Liver (tissue), 9 donors: ENCODE measurements around the gene ZNF485. TPM values are rescaled to one million over a fixed set of nuclear protein-coding genes. Genes with fewer than 3 reads are reported as not detected.

ENCODE experiments used
- DNase-seq: peaks from one replicate; pipeline ENCODE4 v3.0.0-alpha.2; 2017; ENCODE audit warnings: low spot score
- H3K27ac ChIP-seq, 2 donors: one replicate each; pipeline ENCODE4 v1.7.0; 2013; ENCODE audit warnings: inconsistent platforms in 2 of 2, low read length in 2 of 2, control low read depth in 1 of 2, low read depth in 1 of 2, mild to moderate bottlenecking in 1 of 2
- H3K27me3 ChIP-seq, 4 donors: one replicate each; pipeline versions ENCODE4 v1.6.1 to v1.7.0; 2013; ENCODE audit warnings: low read length in 3 of 4, inconsistent platforms in 1 of 4, mild to moderate bottlenecking in 1 of 4, moderate library complexity in 1 of 4; ENCODE audit not compliant: control insufficient read depth in 4 of 4, insufficient read depth in 4 of 4
- H3K36me3 ChIP-seq, 4 donors: one replicate each; pipeline versions ENCODE4 v1.6.1 to v1.7.0; 2013; ENCODE audit warnings: low read length in 3 of 4, mild to moderate bottlenecking in 3 of 4, low read depth in 1 of 4, moderate library complexity in 1 of 4; ENCODE audit not compliant: control insufficient read depth in 4 of 4, insufficient read depth in 3 of 4
- H3K4me1 ChIP-seq, 4 donors: one replicate each; pipeline versions ENCODE4 v1.6.1 to v1.7.0; 2013; ENCODE audit warnings: low read length in 3 of 4, mild to moderate bottlenecking in 3 of 4, moderate library complexity in 1 of 4; ENCODE audit not compliant: control insufficient read depth in 4 of 4, insufficient read depth in 4 of 4
- H3K4me3 ChIP-seq, 3 donors: one replicate each; pipeline versions ENCODE4 v1.6.1 to v1.7.0; 2013; ENCODE audit warnings: low read length in 3 of 3, control low read depth in 1 of 3, low read depth in 1 of 3, mild to moderate bottlenecking in 1 of 3
- H3K9ac ChIP-seq, 2 donors: one replicate each; pipeline ENCODE4 v1.7.0; 2013; ENCODE audit warnings: low read length in 2 of 2, mild to moderate bottlenecking in 2 of 2, moderate library complexity in 2 of 2, control low read depth in 1 of 2, low read depth in 1 of 2
- H3K9me3 ChIP-seq, 4 donors: one replicate each; pipeline versions ENCODE4 v1.6.1 to v1.7.0; 2013; ENCODE audit warnings: low read length in 3 of 4; ENCODE audit not compliant: control insufficient read depth in 4 of 4
- EGR1 ChIP-seq, 2 donors: IDR thresholded peaks; 2 replicates each; pipeline ENCODE4 v1.6.1; 2016 to 2018; ENCODE audit warnings: antibody characterized with exemption in 2 of 2, low read depth in 2 of 2
- FOXA1 ChIP-seq: IDR thresholded peaks from 2 replicates; pipeline ENCODE4 v1.6.1; 2016; ENCODE audit warnings: antibody characterized with exemption
- FOXA2 ChIP-seq: IDR thresholded peaks from 2 replicates; pipeline ENCODE4 v1.6.1; 2016; ENCODE audit warnings: antibody characterized with exemption
- GABPA ChIP-seq, 2 donors: IDR thresholded peaks in 1 of 2; conservative IDR thresholded peaks in 1 of 2; 2 replicates each; pipeline ENCODE4 v1.6.1; 2016; ENCODE audit warnings: antibody characterized with exemption in 2 of 2, mild to moderate bottlenecking in 1 of 2, moderate library complexity in 1 of 2
- HNF4A ChIP-seq, 2 donors: conservative IDR thresholded peaks; 2 replicates each; pipeline ENCODE4 v1.6.1; 2016; ENCODE audit warnings: antibody characterized with exemption in 2 of 2, mild to moderate bottlenecking in 2 of 2
- HNF4G ChIP-seq: IDR thresholded peaks from 2 replicates; pipeline ENCODE4 v1.6.1; 2016; ENCODE audit warnings: antibody characterized with exemption
- JUND ChIP-seq, 2 donors: IDR thresholded peaks; 2 replicates each; pipeline ENCODE4 v1.6.1; 2016; ENCODE audit warnings: antibody characterized with exemption in 2 of 2
- NR2F2 ChIP-seq: IDR thresholded peaks from 2 replicates; pipeline ENCODE4 v1.6.1; 2016; ENCODE audit warnings: antibody characterized with exemption
- RAD21 ChIP-seq, 2 donors: IDR thresholded peaks; 2 replicates each; pipeline ENCODE4 v1.6.1; 2016; ENCODE audit warnings: antibody characterized with exemption in 2 of 2, mild to moderate bottlenecking in 2 of 2
- RXRA ChIP-seq, 2 donors: IDR thresholded peaks; 2 replicates each; pipeline ENCODE4 v1.6.1; 2017 to 2018; ENCODE audit warnings: antibody characterized with exemption in 2 of 2, mild to moderate bottlenecking in 1 of 2
- SP1 ChIP-seq: IDR thresholded peaks from 2 replicates; pipeline ENCODE4 v1.6.1; 2018; ENCODE audit warnings: antibody characterized with exemption, mild to moderate bottlenecking
- TAF1 ChIP-seq: conservative IDR thresholded peaks from 2 replicates; pipeline ENCODE4 v1.6.1; 2016; ENCODE audit warnings: antibody characterized with exemption, mild to moderate bottlenecking
- YY1 ChIP-seq: IDR thresholded peaks from 2 replicates; pipeline ENCODE4 v1.6.1; 2016; ENCODE audit warnings: antibody characterized with exemption, mild to moderate bottlenecking
- WGBS: extraction: QIAGEN DNeasy Blood & Tissue Kit; methylation state at CpG from one replicate; pipeline ENCODE4 v1.1.7; 2013; 5-methylcytosine and 5-hydroxymethylcytosine counted together
- polyA plus RNA-seq, 2 donors: library from polyadenylated mRNA; stranded (reverse) in 1 of 2; unstranded in 1 of 2; fragments of 200-250 nt in 1 of 2; fragments of >200 nt in 1 of 2; fragmentation: Nextera tagmentation in 1 of 2; extraction: Ambion mirVana in 1 of 2; gene quantifications; one replicate each; pipeline versions ENCODE4 v1.2.1 to v1.2.3, GENCODE V29; 2013 to 2015
- total RNA-seq, 2 donors: library from RNA; depleted of rRNA; stranded (reverse); fragments of >200 nt; gene quantifications; one replicate each; pipeline ENCODE4 v1.2.3, GENCODE V29; 2014
- TF ChIP-seq, protein P1 (sequence below): IDR thresholded peaks from 2 replicates; pipeline ENCODE4 v1.6.1; 2016; ENCODE audit warnings: antibody characterized with exemption
- TF ChIP-seq, protein P2 (sequence below): IDR thresholded peaks from 2 replicates; pipeline ENCODE4 v1.6.1; 2016; ENCODE audit warnings: antibody characterized with exemption
- TF ChIP-seq, protein P3 (sequence below): IDR thresholded peaks from 2 replicates; pipeline ENCODE4 v1.6.1; 2016; ENCODE audit warnings: antibody characterized with exemption
- TF ChIP-seq, protein P4 (sequence below): fragments of 150-350 bp; IDR thresholded peaks from 2 replicates; pipeline ENCODE4 v1.5.1; 2017; ENCODE audit warnings: improper control_type of control experiment, low read depth, low read length; ENCODE audit not compliant: missing input control
- TF ChIP-seq, protein P5 (sequence below): IDR thresholded peaks from 2 replicates; pipeline ENCODE4 v1.6.1; 2016; ENCODE audit warnings: antibody characterized with exemption, mild to moderate bottlenecking
- donor health status: healthy.
- donor health status: healthy.
- donor health status: healthy.
- donor health status: healthy.
- donor health status: healthy.

The ZNF485 gene
- total and polyA plus RNA-seq, 4 donors = 0.92 to 2.4 (median 1.0) TPM

DNA sequence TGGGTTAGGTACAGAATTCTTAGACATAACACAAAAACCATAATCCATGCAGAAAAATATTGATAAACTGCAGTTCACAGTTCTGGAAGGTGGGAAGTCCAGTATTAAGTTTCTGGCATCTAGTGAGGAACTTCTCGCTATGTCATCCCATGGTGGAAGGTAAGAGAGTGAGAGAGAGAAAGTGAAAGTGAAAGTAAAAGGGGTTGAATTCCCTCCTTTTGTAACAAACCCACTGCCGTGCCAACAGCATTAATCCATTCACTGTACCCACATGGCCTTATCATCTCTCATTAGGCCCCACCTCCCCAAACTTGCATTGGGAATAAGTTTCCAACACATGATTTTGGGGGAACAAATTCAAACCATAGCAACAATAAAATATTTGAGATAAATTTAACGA is 17.1 kb downstream of the ZNF485 start:
- Histone ChIP-seq H3K27ac (peak overlapping the region in 1 of 2 donors; percentile 56), H3K9ac (peak overlapping the region in 1 of 2 donors; percentile 71), H3K27me3 (no peaks in the 10 kb centered on the region), H3K9me3 (peaks cover 0 to 6% (median 3%) of the 10 kb centered on the region in 4 donors), H3K4me1 (peaks cover 0 to 6% (median under 1%) of the 10 kb centered on the region in 4 donors), H3K4me3 (peak overlapping the region in 2 of 3 donors; percentile 50 to 59), H3K36me3 (no peaks in the 10 kb centered on the region)
- 44% methylated on average over 3 of the region's 3 CpGs for WGBS
- DNase-seq = no peak
- TF ChIP-seq, protein P1, sequence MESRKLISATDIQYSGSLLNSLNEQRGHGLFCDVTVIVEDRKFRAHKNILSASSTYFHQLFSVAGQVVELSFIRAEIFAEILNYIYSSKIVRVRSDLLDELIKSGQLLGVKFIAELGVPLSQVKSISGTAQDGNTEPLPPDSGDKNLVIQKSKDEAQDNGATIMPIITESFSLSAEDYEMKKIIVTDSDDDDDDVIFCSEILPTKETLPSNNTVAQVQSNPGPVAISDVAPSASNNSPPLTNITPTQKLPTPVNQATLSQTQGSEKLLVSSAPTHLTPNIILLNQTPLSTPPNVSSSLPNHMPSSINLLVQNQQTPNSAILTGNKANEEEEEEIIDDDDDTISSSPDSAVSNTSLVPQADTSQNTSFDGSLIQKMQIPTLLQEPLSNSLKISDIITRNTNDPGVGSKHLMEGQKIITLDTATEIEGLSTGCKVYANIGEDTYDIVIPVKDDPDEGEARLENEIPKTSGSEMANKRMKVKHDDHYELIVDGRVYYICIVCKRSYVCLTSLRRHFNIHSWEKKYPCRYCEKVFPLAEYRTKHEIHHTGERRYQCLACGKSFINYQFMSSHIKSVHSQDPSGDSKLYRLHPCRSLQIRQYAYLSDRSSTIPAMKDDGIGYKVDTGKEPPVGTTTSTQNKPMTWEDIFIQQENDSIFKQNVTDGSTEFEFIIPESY = no peak
- TF ChIP-seq, protein P2, sequence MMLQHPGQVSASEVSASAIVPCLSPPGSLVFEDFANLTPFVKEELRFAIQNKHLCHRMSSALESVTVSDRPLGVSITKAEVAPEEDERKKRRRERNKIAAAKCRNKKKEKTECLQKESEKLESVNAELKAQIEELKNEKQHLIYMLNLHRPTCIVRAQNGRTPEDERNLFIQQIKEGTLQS = no peak
- TF ChIP-seq RXRA (IDR thresholded peaks at IDR 0.05) (no peak), HNF4G (no peak), NR2F2 (no peak), RAD21 (IDR thresholded peaks at IDR 0.05) (no peak), FOXA2 (no peak), EGR1 (IDR thresholded peaks at IDR 0.05; ENCODE audit: low read depth in 2 of 2) (no peak), JUND (IDR thresholded peaks at IDR 0.05) (no peak), SP1 (no peak), FOXA1 (no peak), GABPA (IDR thresholded peaks at IDR 0.05 in 1 of 2, conservative IDR thresholded peaks at IDR 0.05 in 1 of 2) (no peak), YY1 (no peak), HNF4A (conservative IDR thresholded peaks at IDR 0.05) (no peak), TAF1 (no peak)
- TF ChIP-seq, protein P3, sequence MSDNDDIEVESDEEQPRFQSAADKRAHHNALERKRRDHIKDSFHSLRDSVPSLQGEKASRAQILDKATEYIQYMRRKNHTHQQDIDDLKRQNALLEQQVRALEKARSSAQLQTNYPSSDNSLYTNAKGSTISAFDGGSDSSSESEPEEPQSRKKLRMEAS = no peak
- TF ChIP-seq, protein P4, sequence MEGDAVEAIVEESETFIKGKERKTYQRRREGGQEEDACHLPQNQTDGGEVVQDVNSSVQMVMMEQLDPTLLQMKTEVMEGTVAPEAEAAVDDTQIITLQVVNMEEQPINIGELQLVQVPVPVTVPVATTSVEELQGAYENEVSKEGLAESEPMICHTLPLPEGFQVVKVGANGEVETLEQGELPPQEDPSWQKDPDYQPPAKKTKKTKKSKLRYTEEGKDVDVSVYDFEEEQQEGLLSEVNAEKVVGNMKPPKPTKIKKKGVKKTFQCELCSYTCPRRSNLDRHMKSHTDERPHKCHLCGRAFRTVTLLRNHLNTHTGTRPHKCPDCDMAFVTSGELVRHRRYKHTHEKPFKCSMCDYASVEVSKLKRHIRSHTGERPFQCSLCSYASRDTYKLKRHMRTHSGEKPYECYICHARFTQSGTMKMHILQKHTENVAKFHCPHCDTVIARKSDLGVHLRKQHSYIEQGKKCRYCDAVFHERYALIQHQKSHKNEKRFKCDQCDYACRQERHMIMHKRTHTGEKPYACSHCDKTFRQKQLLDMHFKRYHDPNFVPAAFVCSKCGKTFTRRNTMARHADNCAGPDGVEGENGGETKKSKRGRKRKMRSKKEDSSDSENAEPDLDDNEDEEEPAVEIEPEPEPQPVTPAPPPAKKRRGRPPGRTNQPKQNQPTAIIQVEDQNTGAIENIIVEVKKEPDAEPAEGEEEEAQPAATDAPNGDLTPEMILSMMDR = no peak
- TF ChIP-seq, protein P5, sequence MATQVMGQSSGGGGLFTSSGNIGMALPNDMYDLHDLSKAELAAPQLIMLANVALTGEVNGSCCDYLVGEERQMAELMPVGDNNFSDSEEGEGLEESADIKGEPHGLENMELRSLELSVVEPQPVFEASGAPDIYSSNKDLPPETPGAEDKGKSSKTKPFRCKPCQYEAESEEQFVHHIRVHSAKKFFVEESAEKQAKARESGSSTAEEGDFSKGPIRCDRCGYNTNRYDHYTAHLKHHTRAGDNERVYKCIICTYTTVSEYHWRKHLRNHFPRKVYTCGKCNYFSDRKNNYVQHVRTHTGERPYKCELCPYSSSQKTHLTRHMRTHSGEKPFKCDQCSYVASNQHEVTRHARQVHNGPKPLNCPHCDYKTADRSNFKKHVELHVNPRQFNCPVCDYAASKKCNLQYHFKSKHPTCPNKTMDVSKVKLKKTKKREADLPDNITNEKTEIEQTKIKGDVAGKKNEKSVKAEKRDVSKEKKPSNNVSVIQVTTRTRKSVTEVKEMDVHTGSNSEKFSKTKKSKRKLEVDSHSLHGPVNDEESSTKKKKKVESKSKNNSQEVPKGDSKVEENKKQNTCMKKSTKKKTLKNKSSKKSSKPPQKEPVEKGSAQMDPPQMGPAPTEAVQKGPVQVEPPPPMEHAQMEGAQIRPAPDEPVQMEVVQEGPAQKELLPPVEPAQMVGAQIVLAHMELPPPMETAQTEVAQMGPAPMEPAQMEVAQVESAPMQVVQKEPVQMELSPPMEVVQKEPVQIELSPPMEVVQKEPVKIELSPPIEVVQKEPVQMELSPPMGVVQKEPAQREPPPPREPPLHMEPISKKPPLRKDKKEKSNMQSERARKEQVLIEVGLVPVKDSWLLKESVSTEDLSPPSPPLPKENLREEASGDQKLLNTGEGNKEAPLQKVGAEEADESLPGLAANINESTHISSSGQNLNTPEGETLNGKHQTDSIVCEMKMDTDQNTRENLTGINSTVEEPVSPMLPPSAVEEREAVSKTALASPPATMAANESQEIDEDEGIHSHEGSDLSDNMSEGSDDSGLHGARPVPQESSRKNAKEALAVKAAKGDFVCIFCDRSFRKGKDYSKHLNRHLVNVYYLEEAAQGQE = no peak
